Bronchial epithelial cell (primary cell): Measurements from ENCODE around the gene PTPN7. TPM values are rescaled to one million over a fixed set of nuclear protein-coding genes. Genes with fewer than 3 reads are reported as not detected.
"Not testable (repeated sequence)": the region's sequence is repeated elsewhere in the genome, so short reads cannot be mapped to it uniquely, and the experiment has no call there.

Source experiments
- DNase-seq: peaks from one replicate; pipeline ENCODE4 v3.0.0-alpha.2; 2010; ENCODE audit warnings: low read depth
- FAIRE-seq: peaks from 2 replicates; lab custom pipeline; 2011; peaks lifted over from hg19 to GRCh38; lab: Jason Lieb, UNC
- H3K27me3 ChIP-seq: 2 replicates; pipeline ENCODE4 v1.5.1; 2011; ENCODE audit warnings: low read length; ENCODE audit not compliant: control insufficient read depth, insufficient read depth
- H3K36me3 ChIP-seq: 2 replicates; pipeline ENCODE4 v1.5.1; 2011; ENCODE audit warnings: low read length; ENCODE audit not compliant: control insufficient read depth, insufficient read depth
- H3K4me3 ChIP-seq: 2 replicates; pipeline ENCODE4 v1.5.1; 2011; ENCODE audit warnings: mild to moderate bottlenecking, low read depth, low read length, control low read depth
- total RNA-seq: library from RNA; depleted of rRNA; stranded (reverse); fragments of >200 nt; gene quantifications from 2 replicates; pipeline ENCODE4 v1.2.1, GENCODE V29; 2014
- TF ChIP-seq, protein P1 (sequence below): IDR thresholded peaks from 2 replicates; pipeline ENCODE4 v1.5.1; 2011; ENCODE audit warnings: mild to moderate bottlenecking, moderate library complexity, low read length, control low read depth, inconsistent platforms; ENCODE audit not compliant: insufficient read depth, severe bottlenecking

Gene PTPN7
- total RNA-seq, 1 donor from 2014 or later, result not detected

DNA sequence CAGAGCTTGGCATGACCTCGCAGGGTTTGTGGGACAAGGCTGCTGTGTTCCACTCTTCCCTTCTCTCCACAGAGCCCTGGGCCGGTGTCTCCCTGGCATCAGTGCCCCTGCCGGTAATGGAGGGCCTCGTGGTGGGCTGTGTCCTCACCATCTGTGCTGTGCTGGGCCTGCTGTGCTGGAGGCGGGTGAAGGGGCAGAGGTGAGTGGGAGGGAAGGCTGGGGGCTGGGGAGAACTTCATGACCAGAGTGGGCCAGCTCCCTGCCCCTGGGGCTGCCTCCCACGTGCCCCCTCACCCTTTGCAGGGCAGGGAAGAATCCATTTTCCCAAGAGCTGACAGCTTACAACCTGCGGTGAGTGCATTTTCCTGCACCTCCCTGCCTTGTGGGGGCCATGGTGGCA is 21.2 kb upstream of the PTPN7 start:
- Histone ChIP-seq H3K4me3 (no peak overlapping the region), H3K36me3 (no peaks in the 10 kb centered on the region), H3K27me3 (peaks cover 4% of the 10 kb centered on the region)
- TF ChIP-seq, protein P1, sequence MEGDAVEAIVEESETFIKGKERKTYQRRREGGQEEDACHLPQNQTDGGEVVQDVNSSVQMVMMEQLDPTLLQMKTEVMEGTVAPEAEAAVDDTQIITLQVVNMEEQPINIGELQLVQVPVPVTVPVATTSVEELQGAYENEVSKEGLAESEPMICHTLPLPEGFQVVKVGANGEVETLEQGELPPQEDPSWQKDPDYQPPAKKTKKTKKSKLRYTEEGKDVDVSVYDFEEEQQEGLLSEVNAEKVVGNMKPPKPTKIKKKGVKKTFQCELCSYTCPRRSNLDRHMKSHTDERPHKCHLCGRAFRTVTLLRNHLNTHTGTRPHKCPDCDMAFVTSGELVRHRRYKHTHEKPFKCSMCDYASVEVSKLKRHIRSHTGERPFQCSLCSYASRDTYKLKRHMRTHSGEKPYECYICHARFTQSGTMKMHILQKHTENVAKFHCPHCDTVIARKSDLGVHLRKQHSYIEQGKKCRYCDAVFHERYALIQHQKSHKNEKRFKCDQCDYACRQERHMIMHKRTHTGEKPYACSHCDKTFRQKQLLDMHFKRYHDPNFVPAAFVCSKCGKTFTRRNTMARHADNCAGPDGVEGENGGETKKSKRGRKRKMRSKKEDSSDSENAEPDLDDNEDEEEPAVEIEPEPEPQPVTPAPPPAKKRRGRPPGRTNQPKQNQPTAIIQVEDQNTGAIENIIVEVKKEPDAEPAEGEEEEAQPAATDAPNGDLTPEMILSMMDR, result no peak
- FAIRE-seq (no peak), DNase-seq (no peak)

DNA sequence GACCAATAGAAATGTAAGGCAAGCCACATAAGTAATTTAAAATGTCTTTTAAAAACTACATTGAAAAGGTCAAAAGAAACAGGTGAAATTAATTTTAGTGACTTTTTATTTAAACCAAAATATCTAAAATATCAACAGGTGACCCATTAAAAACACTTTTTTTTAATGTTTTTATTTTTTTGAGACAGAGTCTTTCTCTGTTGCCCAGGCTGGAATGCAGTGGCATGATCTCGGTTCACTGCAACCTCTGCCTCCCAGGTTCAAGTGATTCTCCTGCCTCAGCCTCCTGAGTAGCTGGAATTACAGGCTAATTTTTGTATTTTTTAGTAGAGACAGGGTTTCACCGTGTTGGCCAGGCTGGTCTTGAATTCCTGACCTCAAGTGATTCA is 20.3 kb upstream of the PTPN7 start:
- FAIRE-seq, DNase-seq, H3K36me3 ChIP-seq, H3K4me3 ChIP-seq, H3K27me3 ChIP-seq: not testable (repeated sequence)

DNA sequence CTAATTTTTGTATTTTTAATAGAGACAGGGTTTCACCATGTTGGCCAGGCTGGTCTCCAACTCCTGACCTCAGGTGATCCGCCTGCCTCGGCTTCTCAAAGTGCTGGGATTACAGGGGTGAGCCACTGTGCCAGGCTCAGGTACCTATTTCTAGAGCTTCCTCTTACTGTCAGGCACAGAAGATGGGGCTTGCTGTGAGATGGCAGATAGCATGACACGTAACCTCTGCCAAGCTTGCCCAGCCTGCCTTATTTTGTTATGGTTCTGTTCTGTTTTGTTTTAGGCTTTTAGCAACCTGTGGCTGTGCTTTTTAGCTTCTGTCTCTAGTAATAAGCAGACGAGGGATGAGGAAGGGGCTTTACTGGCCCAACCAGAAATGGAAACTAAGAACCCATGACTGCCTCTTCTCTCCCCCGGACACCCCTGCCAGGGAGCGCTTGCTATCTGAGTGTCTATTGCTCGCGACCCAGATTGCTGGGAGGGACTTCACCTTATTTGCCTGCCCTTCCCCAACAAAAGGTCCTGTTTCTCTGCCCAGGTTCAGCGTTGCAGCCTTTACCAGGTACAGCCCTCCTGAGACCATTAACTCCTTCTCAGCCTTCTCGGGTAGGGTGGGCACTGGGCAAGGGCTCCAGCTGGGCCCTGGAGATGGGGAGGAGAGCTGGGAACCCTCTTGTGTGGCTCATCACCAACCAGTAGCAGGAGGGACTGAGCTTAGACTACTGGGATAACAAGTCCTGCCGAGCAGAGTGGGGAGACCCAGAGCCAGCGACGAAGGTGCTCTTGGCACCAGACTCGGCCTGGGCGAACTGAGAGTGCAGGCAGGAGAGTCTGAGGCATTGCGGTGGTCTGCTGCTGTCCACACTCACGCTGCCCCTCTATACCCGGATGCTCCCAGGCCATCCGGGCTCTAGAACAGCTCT is 19.7 kb upstream of the PTPN7 start:
- Histone ChIP-seq H3K27me3 (no peaks in the 10 kb centered on the region), H3K4me3 (no peak overlapping the region), H3K36me3 (no peaks in the 10 kb centered on the region)
- no peak for DNase-seq
- FAIRE-seq, result no peak
- TF ChIP-seq, protein P1, result no peak

DNA sequence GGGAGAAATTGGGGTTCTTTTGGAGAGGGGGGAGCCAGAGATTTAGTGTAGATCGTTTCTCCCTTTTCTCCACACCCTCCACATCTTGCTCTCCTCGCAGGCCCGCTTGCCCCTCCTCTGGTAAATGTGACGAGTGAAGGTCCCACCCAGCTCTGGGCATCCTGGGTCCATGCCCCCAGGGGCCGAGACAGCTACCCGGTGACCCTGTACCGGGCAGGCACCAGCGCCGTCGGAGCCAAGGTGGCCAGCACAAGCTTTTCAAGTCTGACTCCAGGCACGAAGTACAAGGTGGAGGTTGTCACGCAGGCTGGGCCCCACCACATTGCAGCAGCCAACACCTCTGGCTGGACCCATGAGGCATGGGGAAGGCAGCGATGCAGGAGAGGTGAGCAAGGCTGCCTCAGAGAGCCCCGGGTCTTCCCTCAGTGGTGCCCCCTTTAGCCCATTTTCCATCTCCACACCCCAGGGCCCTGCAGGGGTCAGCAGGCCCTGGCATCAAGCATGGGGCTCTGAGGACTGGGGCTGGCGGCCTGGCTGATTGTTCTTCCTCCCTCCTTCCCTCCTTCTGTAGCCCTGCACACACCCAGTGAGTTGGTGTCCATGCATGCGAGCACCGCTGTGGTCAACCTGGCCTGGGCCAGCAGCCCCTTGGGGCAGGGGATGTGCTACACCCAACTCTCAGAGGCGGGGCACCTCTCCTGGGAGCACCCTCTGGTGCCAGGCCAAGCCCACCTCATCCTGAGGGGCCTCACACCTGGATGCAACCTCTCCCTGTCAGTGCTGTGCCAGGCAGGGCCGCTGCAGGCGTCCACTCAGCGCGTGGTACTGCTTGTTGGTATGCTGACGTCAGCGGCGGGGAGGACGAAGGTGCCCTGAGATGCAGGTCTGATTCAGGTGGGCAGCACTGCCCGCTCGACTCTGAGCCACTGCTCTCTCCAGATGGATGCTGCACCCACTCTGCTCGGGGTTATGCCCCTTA is 16.8 kb upstream of the PTPN7 start:
- no peaks in the 10 kb centered on the region for H3K36me3 ChIP-seq
- DNase-seq, result no peak
- FAIRE-seq, result no peak
- H3K27me3 ChIP-seq, result no peaks in the 10 kb centered on the region
- TF ChIP-seq, protein P1, result no peak
- no peak overlapping the region for H3K4me3 ChIP-seq

DNA sequence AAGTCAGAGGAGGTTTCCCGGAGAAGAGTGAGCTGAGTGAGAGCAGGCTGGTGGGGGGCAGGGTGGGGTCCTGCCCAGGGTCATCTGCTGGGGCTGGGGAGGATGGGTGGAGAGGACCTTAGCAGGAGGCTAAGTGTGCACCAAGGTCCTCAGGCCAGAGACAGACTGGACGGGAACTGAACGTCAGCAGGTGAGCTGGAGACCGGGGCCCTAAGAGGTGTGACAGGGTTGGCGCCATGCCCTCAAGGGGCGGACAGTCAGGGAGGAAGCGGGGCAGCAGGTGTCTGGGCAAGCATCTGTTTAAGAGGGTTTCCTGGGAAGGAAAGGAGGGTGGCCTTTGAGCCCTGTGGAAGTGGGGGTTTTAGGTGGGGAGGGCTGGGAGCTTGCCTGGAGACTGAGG is 13.6 kb upstream of the PTPN7 start:
- Histone ChIP-seq H3K27me3 (no peaks in the 10 kb centered on the region), H3K36me3 (no peaks in the 10 kb centered on the region), H3K4me3 (no peak overlapping the region)
- no peak for FAIRE-seq
- no peak for DNase-seq
- TF ChIP-seq, protein P1, result no peak

DNA sequence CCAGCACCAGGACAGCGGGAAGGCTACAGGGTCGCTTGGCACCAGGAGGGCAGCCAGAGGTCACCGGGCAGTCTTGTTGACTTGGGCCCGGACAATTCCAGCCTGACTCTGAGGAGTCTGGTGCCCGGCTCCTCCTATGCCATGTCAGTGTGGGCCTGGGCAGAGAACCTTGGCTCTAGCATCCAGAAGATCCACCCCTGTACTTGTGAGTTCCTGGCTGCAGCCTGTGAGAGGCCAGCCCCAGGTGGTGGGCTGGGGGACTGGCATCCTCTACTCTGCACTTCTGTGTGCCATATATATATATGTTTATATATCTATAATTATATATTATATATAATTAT is 11.6 kb upstream of the PTPN7 start:
- Histone ChIP-seq H3K36me3 (no peaks in the 10 kb centered on the region), H3K4me3 (no peak overlapping the region), H3K27me3 (peaks cover 4% of the 10 kb centered on the region)
- TF ChIP-seq, protein P1, result no peak
- FAIRE-seq, result no peak
- DNase-seq, result no peak
